Neuronal stem cell (in vitro differentiated cells): Measurements from ENCODE around the gene METAP1.
"Not testable (repeated sequence)": the region's sequence is repeated elsewhere in the genome, so short reads cannot be mapped to it uniquely, and the experiment has no call there.

Experiments
- DNase-seq: peaks from one replicate; pipeline ENCODE4 v3.0.0-alpha.2; 2013; ENCODE audit warnings: low spot score
- H2AFZ ChIP-seq: one replicate; pipeline ENCODE4 v1.6.1; 2013; ENCODE audit warnings: mild to moderate bottlenecking, low read length, inconsistent platforms
- H2AK5ac ChIP-seq: 2 replicates; pipeline ENCODE4 v1.6.1; 2013; ENCODE audit warnings: low read depth, mild to moderate bottlenecking, inconsistent platforms, low read length, moderate library complexity, mixed read lengths
- H2BK120ac ChIP-seq: 2 replicates; pipeline ENCODE4 v1.6.1; 2013; ENCODE audit warnings: low read depth, mild to moderate bottlenecking, inconsistent platforms, low read length, moderate library complexity, mixed read lengths
- H2BK12ac ChIP-seq: one replicate; pipeline ENCODE4 v1.6.1; 2013; ENCODE audit warnings: low read length, inconsistent platforms
- H2BK15ac ChIP-seq: 2 replicates; pipeline ENCODE4 v1.6.1; 2013; ENCODE audit warnings: mild to moderate bottlenecking, low read length, inconsistent platforms, mixed read lengths
- H2BK5ac ChIP-seq: one replicate; pipeline ENCODE4 v1.6.1; 2013; ENCODE audit warnings: inconsistent platforms, mild to moderate bottlenecking, low read length, moderate library complexity
- H3K14ac ChIP-seq: one replicate; pipeline ENCODE4 v1.6.1; 2013; ENCODE audit warnings: low read length, inconsistent platforms
- H3K18ac ChIP-seq: 2 replicates; pipeline ENCODE4 v1.6.1; 2013; ENCODE audit warnings: low read length, inconsistent platforms
- H3K23ac ChIP-seq: 2 replicates; pipeline ENCODE4 v1.6.1; 2013; ENCODE audit warnings: low read depth, mild to moderate bottlenecking, mixed read lengths, low read length, inconsistent platforms; ENCODE audit not compliant: poor library complexity
- H3K27ac ChIP-seq: replicated peaks from 3 replicates; pipeline ENCODE4 v1.5.1; 2013; ENCODE audit warnings: low read length, inconsistent platforms
- H3K27me3 ChIP-seq, 3 experiments: 2 replicates each; pipeline ENCODE4 v1.6.1; 2013; ENCODE audit warnings: low read length in 3 of 3, mild to moderate bottlenecking in 2 of 3, inconsistent platforms in 1 of 3, low read depth in 1 of 3, mixed read lengths in 1 of 3, moderate library complexity in 1 of 3; ENCODE audit not compliant: control insufficient read depth in 3 of 3, insufficient read depth in 3 of 3
- H3K36me3 ChIP-seq, 2 donors: replicated peaks in 1 of 2; 2 replicates each; pipeline ENCODE4 v1.6.1; 2013; ENCODE audit warnings: low read length in 2 of 2; ENCODE audit not compliant: control insufficient read depth in 2 of 2, insufficient read depth in 2 of 2
- H3K4ac ChIP-seq: 2 replicates; pipeline ENCODE4 v1.6.1; 2013; ENCODE audit warnings: inconsistent platforms, mild to moderate bottlenecking, low read length, moderate library complexity
- H3K4me1 ChIP-seq, 2 donors: 1 replicate in 1 of 2; 2 replicates in 1 of 2; pipeline ENCODE4 v1.6.1; 2013; ENCODE audit warnings: low read length in 2 of 2, low read depth in 1 of 2; ENCODE audit not compliant: control insufficient read depth in 2 of 2, insufficient read depth in 1 of 2
- H3K4me2 ChIP-seq: one replicate; pipeline ENCODE4 v1.6.1; 2013; ENCODE audit warnings: mild to moderate bottlenecking, low read length, inconsistent platforms; ENCODE audit not compliant: insufficient read depth, poor library complexity, severe bottlenecking
- H3K4me3 ChIP-seq, 2 donors: 2 replicates each; pipeline ENCODE4 v1.5.1; 2013; ENCODE audit warnings: low read length in 2 of 2, mild to moderate bottlenecking in 2 of 2, inconsistent platforms in 1 of 2, moderate library complexity in 1 of 2
- H3K79me1 ChIP-seq: one replicate; pipeline ENCODE4 v1.6.1; 2013; ENCODE audit warnings: low read depth, mild to moderate bottlenecking, inconsistent platforms, low read length, moderate library complexity
- H3K9ac ChIP-seq: one replicate; pipeline ENCODE4 v1.6.1; 2013; ENCODE audit warnings: mild to moderate bottlenecking, low read depth, low read length, inconsistent platforms; ENCODE audit not compliant: poor library complexity
- H3K9me3 ChIP-seq, 2 donors: replicated peaks in 1 of 2; 2 replicates each; pipeline versions ENCODE3 to v1.6.1; 2013; ENCODE audit warnings: low read length in 2 of 2, mild to moderate bottlenecking in 2 of 2, inconsistent platforms in 1 of 2, low read depth in 1 of 2, mixed read lengths in 1 of 2, moderate library complexity in 1 of 2; ENCODE audit not compliant: control insufficient read depth in 2 of 2, insufficient read depth in 1 of 2
- H4K8ac ChIP-seq: one replicate; pipeline ENCODE4 v1.6.1; 2013; ENCODE audit warnings: low read depth, mild to moderate bottlenecking, inconsistent platforms, low read length, moderate library complexity
- H4K91ac ChIP-seq: one replicate; pipeline ENCODE4 v1.6.1; 2013; ENCODE audit warnings: low read length, low read depth, mild to moderate bottlenecking, inconsistent platforms; ENCODE audit not compliant: poor library complexity
- WGBS, 2 donors: extraction: QIAGEN DNeasy Blood & Tissue Kit; methylation state at CpG; one replicate each; pipeline ENCODE4 v1.1.7; 2013; ENCODE audit warnings: missing lambda C conversion rate in 2 of 2, mixed read lengths in 1 of 2; ENCODE audit not compliant: insufficient read length in 2 of 2, insufficient replicate concordance in 1 of 2; ENCODE audit errors: extremely low coverage in 2 of 2; 5-methylcytosine and 5-hydroxymethylcytosine counted together

Gene METAP1

DNA sequence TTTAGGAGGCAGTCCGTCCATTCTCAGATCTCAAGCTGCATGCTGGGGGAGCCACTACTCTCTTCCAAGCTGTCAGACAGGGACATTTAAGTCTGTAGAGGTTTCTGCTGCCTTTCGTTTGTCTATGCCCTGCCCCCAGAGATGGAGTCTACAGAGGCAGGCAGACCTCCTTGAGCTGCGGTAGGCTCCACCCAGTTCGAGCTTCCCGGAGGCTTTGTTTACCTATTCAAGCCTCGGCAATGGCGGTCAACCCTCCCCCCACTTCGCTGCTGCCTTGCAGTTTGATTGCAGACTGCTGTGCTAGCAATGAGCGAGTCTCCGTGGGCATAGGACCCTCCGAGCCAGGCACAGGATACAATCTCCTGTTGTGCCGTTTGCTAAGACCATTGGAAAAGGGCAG, 103.8 kb downstream of the METAP1 start:
- H2AFZ ChIP-seq: no peak overlapping the region
- no peak overlapping the region for H3K4ac ChIP-seq
- no peaks in the 10 kb centered on the region for H3K27me3 ChIP-seq
- no peak overlapping the region for H3K27ac ChIP-seq
- H2BK5ac ChIP-seq: no peak overlapping the region
- H3K23ac ChIP-seq: no peak overlapping the region
- H2BK120ac ChIP-seq: no peak overlapping the region
- no peak overlapping the region for H2BK15ac ChIP-seq
- no peak overlapping the region for H3K9ac ChIP-seq
- H4K8ac ChIP-seq: no peak overlapping the region
- H3K9me3 ChIP-seq: peaks cover 0 to 8% of the 10 kb centered on the region in 2 donors
- peaks cover 0 to 4% of the 10 kb centered on the region in 2 donors for H3K36me3 ChIP-seq
- H3K14ac ChIP-seq: no peak overlapping the region
- H4K91ac ChIP-seq: no peak overlapping the region
- no peaks in the 10 kb centered on the region for H3K4me1 ChIP-seq
- no CpG with 5 or more reads among the region's 12 CpGs for WGBS, 2 donors
- H2AK5ac ChIP-seq: no peak overlapping the region
- H3K4me2 ChIP-seq: no peak overlapping the region
- no peak overlapping the region for H3K4me3 ChIP-seq
- no peak overlapping the region for H3K18ac ChIP-seq
- no peak overlapping the region for H2BK12ac ChIP-seq
- H3K79me1 ChIP-seq: no peaks in the 10 kb centered on the region
- DNase-seq: no peak

DNA sequence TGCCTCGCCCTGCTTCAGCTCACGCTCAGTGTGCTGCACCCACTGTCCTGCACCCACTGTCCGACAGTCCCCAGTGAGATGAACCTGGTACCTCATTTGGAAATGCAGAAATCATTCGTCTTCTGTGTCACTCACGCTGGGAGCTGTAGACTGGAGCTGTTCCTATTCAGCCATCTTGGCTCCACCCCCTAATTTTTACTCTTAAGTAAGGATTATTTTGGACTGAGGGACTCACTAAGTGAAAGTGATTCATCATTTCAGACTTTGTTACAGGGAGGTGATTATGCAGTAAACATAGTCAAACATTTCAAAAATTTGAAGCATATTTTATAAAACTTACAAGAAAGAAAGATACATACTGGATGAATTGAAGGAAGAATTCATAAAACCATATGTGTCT, 104.3 kb downstream of the METAP1 start:
- H3K14ac ChIP-seq, H3K27ac ChIP-seq, H3K9me3 ChIP-seq, H3K36me3 ChIP-seq, H3K23ac ChIP-seq, H2AK5ac ChIP-seq, H3K4ac ChIP-seq, H2BK12ac ChIP-seq, H3K4me2 ChIP-seq, H3K27me3 ChIP-seq, H2AFZ ChIP-seq, H3K79me1 ChIP-seq, DNase-seq, H3K4me3 ChIP-seq, H3K9ac ChIP-seq, H3K18ac ChIP-seq, H2BK5ac ChIP-seq, H4K91ac ChIP-seq, H2BK120ac ChIP-seq, H4K8ac ChIP-seq, H2BK15ac ChIP-seq, H3K4me1 ChIP-seq: not testable (repeated sequence)
- WGBS, 2 donors: no CpG with 5 or more reads among the region's 5 CpGs

DNA sequence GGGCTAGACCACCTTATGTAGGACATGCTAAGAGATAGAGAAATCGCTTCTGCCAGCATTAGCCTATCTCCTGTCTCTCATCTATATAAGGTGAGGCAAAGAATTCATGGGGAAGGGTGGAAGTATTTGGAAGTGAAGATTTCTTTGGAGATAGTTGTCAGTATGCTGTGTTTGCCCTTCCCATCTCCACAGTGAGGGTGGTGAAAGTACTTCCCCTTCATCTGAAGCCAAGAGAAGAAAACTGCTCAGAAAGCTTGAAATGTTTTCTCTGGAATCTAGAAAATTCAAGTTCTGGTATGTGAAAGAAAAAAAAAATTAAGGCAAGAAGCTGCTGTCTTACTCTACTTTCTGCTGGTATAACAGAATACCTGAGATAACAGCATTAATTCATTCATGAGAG, 105.4 kb downstream of the METAP1 start:
- H3K27me3 ChIP-seq: no peaks in the 10 kb centered on the region
- H3K14ac ChIP-seq: no peak overlapping the region
- H3K4ac ChIP-seq: no peak overlapping the region
- no peak overlapping the region for H3K9ac ChIP-seq
- H4K91ac ChIP-seq: no peak overlapping the region
- H3K36me3 ChIP-seq: peaks cover 0 to 4% of the 10 kb centered on the region in 2 donors
- no peak for DNase-seq
- no peak overlapping the region for H3K4me2 ChIP-seq
- H2BK5ac ChIP-seq: no peak overlapping the region
- no peak overlapping the region for H2BK12ac ChIP-seq
- H3K18ac ChIP-seq: no peak overlapping the region
- no peak overlapping the region for H4K8ac ChIP-seq
- no peak overlapping the region for H2AK5ac ChIP-seq
- peaks cover 0 to 8% of the 10 kb centered on the region in 2 donors for H3K9me3 ChIP-seq
- H3K23ac ChIP-seq: no peak overlapping the region
- no peak overlapping the region for H2AFZ ChIP-seq
- H2BK120ac ChIP-seq: no peak overlapping the region
- no peaks in the 10 kb centered on the region for H3K79me1 ChIP-seq
- no peaks in the 10 kb centered on the region for H3K4me1 ChIP-seq
- H3K27ac ChIP-seq: no peak overlapping the region
- no CpG with 5 or more reads among the region's 1 CpG for WGBS, 2 donors
- no peak overlapping the region for H3K4me3 ChIP-seq
- H2BK15ac ChIP-seq: no peak overlapping the region

DNA sequence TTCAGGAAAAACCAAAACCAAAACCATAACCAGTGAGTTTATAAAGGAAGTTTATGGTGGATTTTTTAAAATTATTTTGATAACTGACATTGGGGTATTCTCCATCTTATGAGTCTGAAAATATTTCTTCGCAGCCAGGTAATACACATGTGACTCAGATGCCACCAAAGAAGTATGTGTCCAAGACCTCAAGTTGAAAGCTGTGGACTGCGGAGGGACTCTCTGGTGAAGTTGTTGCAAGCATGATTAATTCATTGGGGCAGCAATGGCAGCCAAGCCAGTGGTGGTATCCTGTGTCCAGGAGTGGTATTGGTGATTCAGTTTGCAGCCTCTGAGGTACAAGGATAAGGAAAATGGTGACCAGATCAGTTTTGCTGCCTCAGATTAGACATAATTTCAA, 107.1 kb downstream of the METAP1 start:
- no peak for DNase-seq
- H3K9ac ChIP-seq: no peak overlapping the region
- H3K27ac ChIP-seq: no peak overlapping the region
- H3K4me1 ChIP-seq: no peaks in the 10 kb centered on the region
- H2AK5ac ChIP-seq: no peak overlapping the region
- H3K4me3 ChIP-seq: no peak overlapping the region
- no peaks in the 10 kb centered on the region for H3K27me3 ChIP-seq
- no peak overlapping the region for H2AFZ ChIP-seq
- no peak overlapping the region for H2BK12ac ChIP-seq
- no peak overlapping the region for H4K8ac ChIP-seq
- H3K4me2 ChIP-seq: no peak overlapping the region
- H3K18ac ChIP-seq: no peak overlapping the region
- H3K23ac ChIP-seq: no peak overlapping the region
- peaks cover 0 to 8% of the 10 kb centered on the region in 2 donors for H3K9me3 ChIP-seq
- no peaks in the 10 kb centered on the region for H3K79me1 ChIP-seq
- no peak overlapping the region for H2BK15ac ChIP-seq
- no peak overlapping the region for H3K4ac ChIP-seq
- H2BK120ac ChIP-seq: no peak overlapping the region
- peaks cover 0 to 4% of the 10 kb centered on the region in 2 donors for H3K36me3 ChIP-seq
- no peak overlapping the region for H3K14ac ChIP-seq
- no peak overlapping the region for H2BK5ac ChIP-seq
- H4K91ac ChIP-seq: no peak overlapping the region
- no CpG with 5 or more reads among the region's 2 CpGs for WGBS, 2 donors
